Heart left ventricle (tissue), 13 donors: ENCODE data around the gene TPRA1.

Experiments used
- CTCF ChIP-seq, 12 donors: fragments of 200-600 bp; sonication (generic) in 4 of 12; IDR thresholded peaks; one replicate each; pipeline versions ENCODE4 v1.5.0 to v1.8.0; 2018 to 2022; ENCODE audit warnings: antibody characterized with exemption in 12 of 12, mild to moderate bottlenecking in 5 of 12
- POLR2A ChIP-seq, 2 donors: fragments of 450-650 bp; IDR thresholded peaks; one replicate each; pipeline ENCODE4 v1.6.1; 2017; ENCODE audit warnings: antibody characterized with exemption in 2 of 2, mild to moderate bottlenecking in 2 of 2, moderate library complexity in 2 of 2
- donor health status: ischemic (EF 13 %, LVEDD 7.1; RV severe dilation, severe dysfunction).
- donor health status: DM: no; HTN: yes; CAD: no.
- donor health status: DM: no; HTN: no; CAD: no.
- donor health status: ischemic (EF 25% LVEDD 6.9; RV normal size, moderate dysfunction).
- donor health status: ischemic (EF 25% LVEDD 5.7; RV mildly dilated, moderate dysfunction).
- donor health status: ischemic (EF 35%, LVEDD 5.7; RV mildly dilated, moderate dysfunction).
- donor health status: nonischemic (EF 11% LVEDD 7.7; RV severe dilation, severe dysfunction).
- donor health status: DM: yes; HTN: yes; CAD: no.
- donor health status: PGD.
- donor health status: ischemic (EF 29% LVEDD 5.4; RV normal size, mild dysfunction).
- donor health status: nonischemic (EF 23%, LVEDD 6.1; RV moderate dilation, normal function).

DNA sequence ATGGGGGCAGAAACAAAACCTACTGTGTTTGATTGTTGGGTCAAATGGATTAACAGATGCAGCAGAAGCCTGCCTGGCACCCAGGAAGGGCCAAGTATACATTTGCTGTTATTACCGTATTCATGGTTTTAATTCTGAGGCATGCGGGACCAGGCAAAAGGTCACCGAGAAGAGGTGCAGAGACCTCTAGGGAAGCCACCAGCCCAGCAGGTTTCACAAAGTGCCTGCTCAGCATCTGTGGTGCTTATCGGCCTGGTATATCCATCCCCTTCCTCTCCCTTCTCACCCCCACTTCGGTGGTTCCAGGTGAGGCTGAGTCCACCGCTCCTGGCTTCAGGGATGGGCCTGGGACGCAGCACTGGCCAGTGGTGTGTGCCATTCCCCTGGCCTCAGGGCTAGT lies 13.1 kb downstream of the TPRA1 start:
- TF ChIP-seq CTCF (IDR thresholded peaks at IDR 0.05) (no peak), POLR2A (IDR thresholded peaks at IDR 0.05) (no peak)
